ENCODE results near the gene PRPF40B. TPM values are rescaled to one million over a fixed set of nuclear protein-coding genes. Genes with fewer than 3 reads are reported as not detected.

Gene PRPF40B
- total RNA-seq, 6 experiments from 2014 or later, result 4.7 to 8.2 (median 6.3) TPM

- H3K36me3 ChIP-seq, result no peaks in the 10 kb centered on the region
- WGBS (ENCODE audit: insufficient coverage, low coverage, low lambda C conversion rate, missing lambda C conversion rate), result 100% methylated on average over 1 of the region's 1 CpG
- intact Hi-C loops (cut with DNase I), result no loop called here
Measured at GRCh38 chr12:49626836-49627235, 3.5 kb downstream of the PRPF40B start.

GRCh38 chr12:49627752-49628360 is 4.5 kb downstream of the PRPF40B start:
- ATAC-seq (no peak), DNase-seq (no peak)
- no peaks in the 10 kb centered on the region for H3K4me1 ChIP-seq
- no peaks in the 10 kb centered on the region for H3K36me3 ChIP-seq
- intact Hi-C loops (cut with DNase I), result no loop called here
- H3K4me3 ChIP-seq, result no peak overlapping the region
- TF ChIP-seq POLR2A (IDR thresholded peaks at IDR 0.05), result no peak
- TF ChIP-seq, protein P1, sequence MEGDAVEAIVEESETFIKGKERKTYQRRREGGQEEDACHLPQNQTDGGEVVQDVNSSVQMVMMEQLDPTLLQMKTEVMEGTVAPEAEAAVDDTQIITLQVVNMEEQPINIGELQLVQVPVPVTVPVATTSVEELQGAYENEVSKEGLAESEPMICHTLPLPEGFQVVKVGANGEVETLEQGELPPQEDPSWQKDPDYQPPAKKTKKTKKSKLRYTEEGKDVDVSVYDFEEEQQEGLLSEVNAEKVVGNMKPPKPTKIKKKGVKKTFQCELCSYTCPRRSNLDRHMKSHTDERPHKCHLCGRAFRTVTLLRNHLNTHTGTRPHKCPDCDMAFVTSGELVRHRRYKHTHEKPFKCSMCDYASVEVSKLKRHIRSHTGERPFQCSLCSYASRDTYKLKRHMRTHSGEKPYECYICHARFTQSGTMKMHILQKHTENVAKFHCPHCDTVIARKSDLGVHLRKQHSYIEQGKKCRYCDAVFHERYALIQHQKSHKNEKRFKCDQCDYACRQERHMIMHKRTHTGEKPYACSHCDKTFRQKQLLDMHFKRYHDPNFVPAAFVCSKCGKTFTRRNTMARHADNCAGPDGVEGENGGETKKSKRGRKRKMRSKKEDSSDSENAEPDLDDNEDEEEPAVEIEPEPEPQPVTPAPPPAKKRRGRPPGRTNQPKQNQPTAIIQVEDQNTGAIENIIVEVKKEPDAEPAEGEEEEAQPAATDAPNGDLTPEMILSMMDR (IDR thresholded peaks at IDR 0.05), result no peak
- 100% methylated on average over 2 of the region's 3 CpGs for WGBS (ENCODE audit: insufficient coverage, low coverage, low lambda C conversion rate, missing lambda C conversion rate)
- H3K27me3 ChIP-seq, result no peaks in the 10 kb centered on the region
- H3K27ac ChIP-seq, result no peak overlapping the region
- H3K9me3 ChIP-seq, result no peaks in the 10 kb centered on the region

More at GRCh38 chr12:49626836-49627235, 3.5 kb downstream of the PRPF40B start:
- H3K27me3 ChIP-seq, result no peaks in the 10 kb centered on the region
- no peak for TF ChIP-seq POLR2A (IDR thresholded peaks at IDR 0.05)
- TF ChIP-seq, protein P1 (IDR thresholded peaks at IDR 0.05), result no peak
- no peak for DNase-seq
- H3K9me3 ChIP-seq, result no peaks in the 10 kb centered on the region
- no peak overlapping the region for H3K4me3 ChIP-seq
- peaks cover 0 to 7% (median 3%) of the 10 kb centered on the region in 4 donors for H3K4me1 ChIP-seq
- no peak overlapping the region for H3K27ac ChIP-seq
- ATAC-seq, result no peak

- DNase-seq, result peak in 1 of 3 donors; percentile 37
- no peak overlapping the region for H3K4me3 ChIP-seq
- no peaks in the 10 kb centered on the region for H3K36me3 ChIP-seq
- H3K27me3 ChIP-seq, result no peaks in the 10 kb centered on the region
- TF ChIP-seq, protein P1 (IDR thresholded peaks at IDR 0.05), result no peak
- TF ChIP-seq POLR2A (IDR thresholded peaks at IDR 0.05), result no peak
- H3K27ac ChIP-seq, result no peak overlapping the region
- no peaks in the 10 kb centered on the region for H3K4me1 ChIP-seq
- WGBS (ENCODE audit: insufficient coverage, low coverage, low lambda C conversion rate, missing lambda C conversion rate), result 92% methylated on average over 4 of the region's 6 CpGs
- no peaks in the 10 kb centered on the region for H3K9me3 ChIP-seq
- intact Hi-C loops (cut with DNase I), result no loop called here
- ATAC-seq, result no peak
Measured at GRCh38 chr12:49631336-49631907, 8.1 kb downstream of the PRPF40B start.

- intact Hi-C loops (cut with DNase I), result no loop called here
- TF ChIP-seq, protein P1 (IDR thresholded peaks at IDR 0.05), result no peak
- no peak for TF ChIP-seq POLR2A (IDR thresholded peaks at IDR 0.05)
- ATAC-seq (no peak), DNase-seq (no peak)
- Histone ChIP-seq H3K36me3 (no peaks in the 10 kb centered on the region), H3K27me3 (no peaks in the 10 kb centered on the region), H3K4me3 (no peak overlapping the region), H3K4me1 (no peaks in the 10 kb centered on the region), H3K27ac (no peak overlapping the region), H3K9me3 (no peaks in the 10 kb centered on the region)
- 86% methylated on average over 1 of the region's 9 CpGs for WGBS (ENCODE audit: insufficient coverage, low coverage, low lambda C conversion rate, missing lambda C conversion rate)
Measured at GRCh38 chr12:49632401-49632800, 9.0 kb downstream of the PRPF40B start.

Data from right lobe of liver (tissue), 6 donors.